Gastrocnemius medialis (tissue), 4 donors: Measurements from ENCODE around the gene WWOX.

Experiments used
- POLR2A ChIP-seq, 2 donors: fragments of 450-650 bp; IDR thresholded peaks; one replicate each; pipeline ENCODE4 v1.6.1; 2017; ENCODE audit warnings: antibody characterized with exemption in 2 of 2, mild to moderate bottlenecking in 2 of 2, moderate library complexity in 2 of 2
- TF ChIP-seq, protein P1 (sequence below), 5 experiments: fragments of 450-650 bp in 3 of 5; fragments of 200-600 bp in 2 of 5; sonication (generic) in 2 of 5; IDR thresholded peaks in 4 of 5; conservative IDR thresholded peaks in 1 of 5; 1 replicate in 4 of 5; 2 replicates in 1 of 5; pipeline ENCODE4 v1.5.1; 2016 to 2019; ENCODE audit warnings: antibody characterized with exemption in 5 of 5, mild to moderate bottlenecking in 3 of 5, moderate library complexity in 3 of 5

- TF ChIP-seq, protein P1, sequence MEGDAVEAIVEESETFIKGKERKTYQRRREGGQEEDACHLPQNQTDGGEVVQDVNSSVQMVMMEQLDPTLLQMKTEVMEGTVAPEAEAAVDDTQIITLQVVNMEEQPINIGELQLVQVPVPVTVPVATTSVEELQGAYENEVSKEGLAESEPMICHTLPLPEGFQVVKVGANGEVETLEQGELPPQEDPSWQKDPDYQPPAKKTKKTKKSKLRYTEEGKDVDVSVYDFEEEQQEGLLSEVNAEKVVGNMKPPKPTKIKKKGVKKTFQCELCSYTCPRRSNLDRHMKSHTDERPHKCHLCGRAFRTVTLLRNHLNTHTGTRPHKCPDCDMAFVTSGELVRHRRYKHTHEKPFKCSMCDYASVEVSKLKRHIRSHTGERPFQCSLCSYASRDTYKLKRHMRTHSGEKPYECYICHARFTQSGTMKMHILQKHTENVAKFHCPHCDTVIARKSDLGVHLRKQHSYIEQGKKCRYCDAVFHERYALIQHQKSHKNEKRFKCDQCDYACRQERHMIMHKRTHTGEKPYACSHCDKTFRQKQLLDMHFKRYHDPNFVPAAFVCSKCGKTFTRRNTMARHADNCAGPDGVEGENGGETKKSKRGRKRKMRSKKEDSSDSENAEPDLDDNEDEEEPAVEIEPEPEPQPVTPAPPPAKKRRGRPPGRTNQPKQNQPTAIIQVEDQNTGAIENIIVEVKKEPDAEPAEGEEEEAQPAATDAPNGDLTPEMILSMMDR (IDR thresholded peaks at IDR 0.05 in 4 of 5, conservative IDR thresholded peaks at IDR 0.05 in 1 of 5): no peak
- TF ChIP-seq POLR2A (IDR thresholded peaks at IDR 0.05): no peak
Observed at GRCh38 chr16:79218351-79218750, 1118.9 kb downstream of the WWOX start.
